Stimulated activated CD4-positive, alpha-beta T cell treated with anti-CD3 and anti-CD28 coated beads, TNF-alpha, amount 100 ng/mL, for 4 hours (primary cell): ENCODE results near the gene SND1.
A peak's percentile ranks its signal among the peaks of the same experiment; 100 is the strongest.

ENCODE experiments used
- DNase-seq, 3 experiments: peaks; one replicate each; pipeline ENCODE4 v3.0.0-alpha.2; 2020; ENCODE audit warnings: low read depth in 3 of 3

Gene SND1

DNA sequence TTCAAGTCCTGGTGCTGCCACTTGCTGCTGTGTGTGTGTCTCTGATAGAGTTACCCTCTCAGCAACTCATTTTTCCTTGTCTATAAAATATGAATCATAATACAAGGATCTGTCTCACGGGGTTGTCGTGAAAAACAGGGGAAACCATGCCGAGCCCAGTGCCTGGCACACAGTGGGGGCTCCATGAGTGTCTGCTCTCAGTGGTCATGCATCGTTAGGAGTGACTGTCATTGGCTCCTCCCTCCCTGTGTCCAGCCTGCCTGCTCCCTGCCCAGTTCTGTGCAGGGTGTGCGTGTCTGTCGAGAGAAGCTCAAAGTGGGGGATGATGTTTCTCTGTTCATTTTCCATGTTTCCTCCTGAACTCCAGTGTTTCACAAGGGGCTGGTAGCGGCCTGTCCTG, 462.8 kb downstream of the SND1 start:
- no peak for DNase-seq

DNA sequence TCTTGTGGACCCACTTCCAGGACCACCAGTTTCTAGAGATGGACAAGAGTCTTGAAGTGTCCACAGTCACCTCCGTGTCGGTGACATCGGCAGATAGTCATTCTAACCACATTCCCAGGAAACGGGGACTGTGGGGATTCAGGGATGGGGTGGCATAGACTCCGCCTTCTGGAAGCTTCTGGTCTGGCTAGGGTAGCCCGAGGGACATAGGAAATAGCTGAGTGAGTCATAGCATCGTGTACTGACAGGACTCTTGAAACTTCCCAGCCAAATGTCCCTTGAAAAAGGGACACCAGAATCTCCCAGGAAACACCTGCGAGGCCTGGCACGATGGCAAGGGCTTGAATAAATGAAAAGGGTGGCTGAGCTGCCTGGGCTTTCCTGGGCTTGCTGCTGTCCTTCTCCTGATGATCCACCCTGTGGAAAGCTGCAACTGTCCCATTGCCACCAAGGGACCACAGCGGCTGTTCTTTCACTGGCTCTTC, 463.4 kb downstream of the SND1 start:
- no peak for DNase-seq

DNA sequence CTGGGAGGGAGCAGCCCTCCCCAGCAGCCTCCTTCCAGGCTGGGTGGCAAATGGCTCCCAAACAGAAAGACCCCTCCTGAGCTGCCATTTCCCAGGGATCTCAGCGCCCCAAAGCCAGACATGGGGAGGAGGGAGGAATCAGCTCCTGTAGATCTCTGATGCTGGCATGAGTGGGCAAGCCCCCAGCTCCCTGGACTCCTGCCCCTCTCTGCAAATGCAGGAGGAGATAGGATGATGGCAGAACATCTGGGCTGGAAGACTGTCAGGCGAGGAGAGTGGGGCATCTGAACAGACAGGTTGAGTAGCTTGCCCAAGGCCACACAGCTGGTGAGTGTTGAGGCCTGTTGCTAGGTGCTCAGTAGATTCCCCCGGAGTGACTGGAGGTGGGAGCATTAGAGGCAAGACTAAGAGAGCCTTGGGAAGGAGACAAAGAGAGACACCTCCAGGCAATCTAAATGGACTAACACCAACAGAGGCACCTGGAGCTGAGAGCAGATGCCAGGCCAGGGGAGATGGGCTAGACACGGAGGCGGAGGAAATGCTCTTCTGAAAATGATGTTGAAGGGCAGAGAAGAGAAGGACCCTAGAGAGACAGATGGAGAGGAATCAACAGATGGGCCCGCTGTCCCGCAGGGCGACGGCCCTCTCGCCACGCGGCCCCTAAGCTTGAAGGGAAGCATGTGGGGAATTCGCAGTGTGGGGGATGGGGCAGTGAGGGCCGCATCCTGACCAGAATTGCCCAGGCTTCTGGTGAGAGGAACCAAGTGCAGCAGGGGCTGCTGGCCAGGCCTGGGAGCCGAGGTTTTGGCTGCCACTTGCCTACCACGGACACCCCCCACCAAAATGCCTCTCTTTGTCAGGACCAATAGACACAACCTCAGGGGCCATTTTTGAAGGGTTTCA, 464.1 kb downstream of the SND1 start:
- no peak for DNase-seq

DNA sequence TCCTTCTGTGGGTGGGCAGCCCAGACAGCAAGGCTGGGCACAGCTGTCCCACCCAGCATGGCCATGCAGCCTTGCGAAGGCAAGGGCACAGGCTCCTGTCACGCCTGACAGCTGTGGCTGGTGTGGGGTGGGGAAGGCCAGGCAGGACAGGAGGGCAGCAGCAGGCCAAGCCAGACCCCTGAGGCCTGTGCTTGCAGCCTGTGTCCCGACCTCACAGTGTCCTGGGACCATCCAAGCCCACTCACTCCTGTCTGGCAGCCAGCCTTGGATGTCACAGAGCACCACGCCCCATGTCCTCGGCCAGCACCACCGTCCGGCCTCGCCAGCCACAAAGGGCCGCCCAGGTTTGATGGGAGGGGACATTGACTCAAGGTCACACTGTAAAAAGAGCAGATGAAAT, 464.7 kb downstream of the SND1 start:
- no peak for DNase-seq

DNA sequence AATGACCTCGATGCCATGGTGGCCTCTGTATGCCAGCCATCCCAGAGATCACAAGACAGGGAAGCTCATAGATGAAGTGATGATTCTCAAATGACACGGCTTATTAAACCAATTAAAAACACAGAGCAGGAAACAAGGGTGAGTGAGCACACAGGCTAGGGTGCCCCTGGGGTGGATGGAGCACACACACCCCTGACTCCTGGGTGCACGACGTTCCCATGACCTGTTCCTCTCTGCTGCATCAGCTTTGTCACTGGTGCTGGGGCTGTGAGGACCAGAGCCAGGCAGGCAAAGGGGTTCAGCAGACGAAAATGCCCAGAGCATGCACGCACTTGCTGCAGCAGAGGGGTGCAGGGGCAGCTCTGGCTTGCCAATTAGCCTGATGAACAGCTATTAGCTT, 465.7 kb downstream of the SND1 start:
- DNase-seq, result no peak

DNA sequence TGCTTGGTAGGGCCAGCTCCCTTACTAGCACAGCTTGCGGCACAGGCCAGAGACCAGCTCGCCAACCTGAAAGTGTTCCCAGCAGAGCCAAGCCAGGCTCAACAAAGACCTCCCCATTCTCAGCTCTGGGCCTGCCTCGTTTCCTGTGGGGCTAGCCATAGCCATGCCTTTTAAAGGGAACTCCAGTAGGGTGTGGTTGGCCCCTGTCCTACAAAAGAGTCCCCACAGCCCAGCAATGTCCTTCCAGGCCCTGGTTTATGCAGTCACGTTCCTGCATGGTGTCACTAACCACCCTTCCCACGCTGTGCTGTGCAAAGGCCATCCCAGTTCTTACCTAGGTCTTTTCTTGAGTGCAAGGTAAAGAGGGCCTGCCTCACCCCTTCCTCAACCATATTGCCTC, 467.0 kb downstream of the SND1 start:
- no peak for DNase-seq

DNA sequence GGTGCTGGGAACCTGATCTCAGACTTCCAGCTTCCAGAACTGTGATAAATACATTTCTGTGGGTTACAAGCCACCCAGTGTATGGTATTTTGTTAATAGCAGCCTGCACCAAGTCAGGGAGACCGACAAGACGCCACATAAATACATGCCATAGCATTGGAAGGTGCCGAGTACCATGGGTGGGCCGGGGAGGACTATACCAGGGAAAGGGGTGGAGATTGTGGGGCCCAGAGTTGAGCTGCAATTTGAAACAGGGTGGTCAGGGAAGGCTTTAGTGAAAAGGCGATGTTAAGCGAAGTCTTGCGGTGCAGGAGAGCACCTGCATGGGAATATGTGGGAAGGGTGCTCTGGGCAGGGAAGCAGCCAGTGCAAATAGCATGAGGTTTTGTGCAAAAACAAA, 468.1 kb downstream of the SND1 start:
- DNase-seq, result no peak

DNA sequence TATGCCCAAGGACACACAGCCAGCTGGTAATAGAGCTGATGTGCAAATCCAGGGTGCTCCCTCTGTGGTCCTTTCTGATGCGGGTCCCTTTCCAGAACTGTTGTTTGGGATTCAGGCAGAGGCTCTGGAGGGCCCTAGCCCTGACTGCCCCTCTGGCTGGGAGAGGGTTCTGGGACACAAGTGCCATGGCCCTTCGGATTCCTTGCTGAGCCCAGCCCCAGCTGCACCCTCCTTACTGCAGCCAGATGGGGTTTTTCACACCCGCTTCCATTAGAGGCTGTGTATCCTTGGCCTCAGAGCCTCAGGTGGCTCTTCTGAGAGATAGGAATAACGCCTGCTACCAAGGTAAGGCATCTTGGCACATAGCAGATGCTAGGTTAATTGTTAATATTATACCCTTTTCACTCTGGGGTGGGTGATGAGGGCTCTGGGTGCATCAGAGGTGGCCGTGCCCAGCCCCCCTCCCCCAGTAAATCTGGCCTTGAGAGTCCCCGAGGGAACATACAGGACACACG, 469.0 kb downstream of the SND1 start:
- DNase-seq, result no peak

DNA sequence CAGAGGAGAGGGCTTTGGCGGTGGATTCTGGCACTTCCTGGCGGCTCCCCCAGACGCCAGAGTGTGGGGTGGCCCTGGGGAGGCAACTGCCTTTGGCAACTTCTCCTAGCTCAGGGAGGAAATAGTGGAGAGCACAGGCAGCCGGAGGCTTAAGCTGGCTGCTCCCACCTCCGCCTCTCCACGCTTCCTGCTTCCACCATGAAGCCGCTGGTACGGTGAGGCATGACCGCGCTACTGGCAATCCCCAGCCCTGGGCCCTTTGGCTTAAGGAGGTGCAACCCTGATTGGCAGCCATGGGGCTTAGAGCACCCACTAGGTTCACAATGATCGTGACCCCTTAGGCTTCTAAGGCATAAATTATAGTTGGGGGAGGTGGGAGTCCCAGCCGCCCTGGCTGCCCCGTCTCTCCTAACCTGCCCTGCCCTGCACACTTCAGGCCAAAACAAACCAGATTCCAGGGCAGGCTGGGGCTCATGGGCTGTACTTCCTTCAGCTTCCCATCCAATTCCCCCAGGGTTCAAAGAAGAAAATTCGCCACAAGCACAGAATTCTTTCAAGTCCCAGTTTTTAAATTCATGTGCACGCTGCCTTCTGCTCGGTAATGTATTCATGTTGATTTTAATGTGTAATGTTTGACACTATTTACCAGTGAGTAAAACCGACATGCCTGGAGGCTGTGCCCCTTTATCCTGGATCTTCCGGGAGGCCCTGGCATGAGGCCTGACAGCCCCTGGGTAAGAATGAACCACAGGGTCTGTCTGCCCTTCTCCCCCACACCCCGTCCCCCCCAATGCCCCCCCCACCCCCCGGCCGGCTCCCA, 469.9 kb downstream of the SND1 start:
- DNase-seq, result no peak

DNA sequence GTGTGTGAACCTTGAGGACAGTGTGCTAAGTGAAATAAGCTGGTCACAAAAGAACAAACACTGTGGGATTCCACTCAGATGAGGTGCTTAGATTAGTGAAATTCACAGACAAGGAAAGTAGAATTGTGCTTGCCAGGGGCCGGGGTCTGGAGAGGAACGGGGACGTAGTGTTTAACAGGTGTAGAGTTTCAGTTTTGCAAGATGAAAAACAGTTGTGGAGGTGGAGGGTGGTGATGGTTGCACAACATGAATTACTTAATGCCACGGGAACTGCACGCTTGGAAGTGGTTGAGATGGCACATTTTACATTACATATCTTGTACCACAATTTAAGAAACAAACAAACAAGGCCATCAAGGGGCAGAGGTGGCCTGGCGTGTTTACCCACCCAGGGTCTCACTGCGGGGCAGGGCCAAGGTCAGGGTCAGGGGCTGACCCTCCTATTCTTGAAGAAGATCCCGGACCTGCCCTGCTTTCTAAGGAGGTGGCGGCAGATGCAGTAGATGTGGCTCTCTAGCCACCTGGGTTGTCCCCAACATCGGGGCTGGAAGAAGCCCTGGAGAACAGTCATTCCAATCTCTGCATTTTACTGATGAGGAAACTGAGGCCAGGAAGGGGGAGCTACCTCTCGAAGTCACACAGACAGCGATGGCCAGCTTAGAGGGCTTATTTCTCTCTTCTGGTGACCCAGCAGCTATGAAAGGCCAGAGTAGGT, 470.7 kb downstream of the SND1 start:
- no peak for DNase-seq

DNA sequence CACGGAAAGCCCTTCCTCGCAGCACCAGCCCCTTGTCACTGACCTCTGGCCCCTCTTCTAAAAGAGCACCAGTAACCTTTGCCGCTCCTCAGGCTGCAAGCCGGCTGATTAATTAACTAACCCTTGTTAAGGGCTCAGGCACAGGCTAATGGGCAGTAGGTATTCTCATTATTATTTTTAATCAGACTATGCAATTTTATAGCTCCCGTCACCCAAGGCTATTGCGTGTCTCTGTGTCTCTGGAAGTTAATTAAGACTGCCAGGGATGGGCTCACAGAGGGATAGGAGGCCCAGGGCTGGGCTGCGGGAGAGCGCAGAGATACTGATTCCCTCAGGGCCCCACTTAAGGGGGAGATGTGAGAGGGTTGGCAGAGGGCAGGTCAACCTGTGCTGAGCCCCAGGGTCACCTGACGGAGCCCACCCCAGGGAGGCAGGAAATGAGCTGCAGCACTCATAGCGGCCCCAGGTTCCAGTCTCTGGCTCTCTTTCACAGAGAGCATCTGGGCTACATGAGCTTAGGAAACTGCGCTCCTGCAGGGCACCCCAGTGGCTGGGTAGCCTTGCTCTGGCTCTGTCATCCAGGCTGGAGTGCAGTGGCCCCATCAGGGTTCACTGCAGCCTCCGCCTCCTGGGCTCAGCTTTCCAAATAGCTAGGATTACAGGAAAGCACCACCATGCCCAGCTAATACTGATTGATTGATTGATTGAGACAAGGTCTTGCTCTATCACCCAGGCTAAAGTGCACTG, 471.5 kb downstream of the SND1 start:
- no peak for DNase-seq

DNA sequence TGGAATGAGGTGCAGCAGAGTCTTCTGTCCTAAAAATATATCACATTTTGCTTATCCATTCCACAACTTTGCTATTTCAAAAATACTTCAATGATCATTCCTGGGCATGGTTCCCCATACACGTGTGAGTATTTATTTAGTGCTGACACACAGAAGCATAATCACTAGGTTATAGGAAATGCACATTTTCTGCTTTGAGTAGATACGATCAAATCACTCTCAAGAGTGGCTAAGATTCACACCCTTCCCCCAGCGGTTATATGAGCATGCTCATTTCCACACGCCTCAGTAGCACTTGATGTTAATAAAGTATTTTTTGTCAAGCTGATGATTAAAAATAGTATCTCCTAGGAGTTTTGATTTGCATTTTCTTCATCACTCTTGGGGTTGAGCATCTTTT, 472.8 kb downstream of the SND1 start:
- no peak for DNase-seq

DNA sequence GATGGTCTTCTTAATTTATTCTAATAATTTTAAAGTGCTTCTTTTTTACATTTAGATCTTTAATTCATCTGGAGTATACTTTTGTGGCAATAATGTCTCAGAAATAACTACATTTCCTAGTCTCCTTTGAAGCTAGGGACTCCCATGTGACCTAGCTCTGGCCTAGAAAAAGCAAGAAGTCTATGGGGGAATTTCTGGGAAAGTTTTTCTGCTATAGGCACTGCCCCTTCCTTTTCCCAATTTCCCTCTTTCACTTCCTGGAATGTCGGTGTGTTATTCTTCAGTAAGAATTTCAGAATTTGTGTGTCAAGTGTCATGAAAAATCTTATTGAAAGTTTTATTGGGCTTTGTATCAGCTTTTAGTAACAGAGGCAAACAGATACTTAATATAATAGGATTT, 473.8 kb downstream of the SND1 start:
- DNase-seq, result no peak

DNA sequence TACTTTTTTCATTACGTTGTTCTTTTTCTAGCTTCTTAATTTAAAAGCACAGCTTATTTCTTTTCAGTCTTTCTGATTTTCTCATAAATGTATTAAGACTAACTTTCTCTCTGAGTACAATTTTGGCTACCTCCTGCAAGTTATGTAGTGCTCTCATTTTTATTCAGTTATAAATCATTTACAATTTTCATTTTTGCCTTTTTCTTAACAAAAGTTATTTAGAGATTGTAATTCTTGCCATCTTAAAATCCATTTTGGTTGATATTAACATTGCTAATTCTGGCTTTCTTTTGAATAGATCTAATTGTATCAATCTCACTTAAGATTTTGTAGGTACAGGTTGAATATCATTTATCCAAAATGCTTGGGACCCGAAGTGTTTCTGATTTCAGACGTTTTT, 476.4 kb downstream of the SND1 start:
- no peak for DNase-seq

DNA sequence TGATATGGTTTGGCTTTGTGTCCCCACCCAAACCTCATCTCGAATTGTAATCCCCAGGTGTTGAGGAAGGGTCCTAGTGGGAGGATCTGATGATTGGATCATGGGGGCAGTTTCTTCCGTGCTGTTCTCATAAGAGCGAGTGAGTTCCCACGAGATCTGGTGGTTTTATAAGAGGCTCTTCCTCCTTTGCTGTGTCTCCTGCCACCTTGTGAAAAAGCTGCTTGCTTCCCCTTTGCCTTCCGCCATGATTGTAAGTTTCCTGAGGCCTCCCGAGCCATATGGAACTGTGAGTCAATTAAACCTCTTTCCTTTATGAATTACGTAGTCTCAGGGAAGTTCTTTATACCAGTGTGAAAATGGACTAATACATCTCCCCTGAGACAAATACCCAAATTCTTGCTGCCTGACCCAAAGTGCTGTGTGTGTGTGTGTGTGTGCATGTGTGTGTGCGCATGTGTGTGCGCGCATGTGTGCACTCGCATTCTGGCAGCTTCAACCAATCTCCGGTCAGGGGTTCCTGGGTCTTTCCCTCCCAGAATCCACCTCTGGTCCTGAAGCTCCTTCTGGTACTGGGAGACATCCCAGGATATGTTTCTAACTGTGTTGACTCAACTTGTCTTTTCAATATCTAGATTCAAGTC, 477.4 kb downstream of the SND1 start:
- no peak for DNase-seq

DNA sequence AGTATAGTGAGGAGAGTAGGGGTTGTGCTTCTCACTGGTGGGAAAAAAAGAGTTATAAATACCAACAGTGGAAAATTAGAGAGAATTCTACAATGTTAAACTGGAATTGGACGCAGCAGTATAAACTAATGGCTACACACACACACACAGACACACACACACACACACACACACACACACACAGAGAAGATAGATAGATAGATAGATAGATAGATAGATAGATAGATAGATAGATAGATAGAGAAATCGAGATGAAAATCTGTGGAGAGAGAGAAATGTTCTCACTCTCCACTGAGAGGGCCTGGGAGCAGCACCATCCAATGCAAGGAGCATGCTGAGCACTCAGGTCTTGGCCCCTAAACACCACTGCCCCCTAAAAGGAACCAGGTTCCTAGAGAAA, 479.1 kb downstream of the SND1 start:
- no peak for DNase-seq

DNA sequence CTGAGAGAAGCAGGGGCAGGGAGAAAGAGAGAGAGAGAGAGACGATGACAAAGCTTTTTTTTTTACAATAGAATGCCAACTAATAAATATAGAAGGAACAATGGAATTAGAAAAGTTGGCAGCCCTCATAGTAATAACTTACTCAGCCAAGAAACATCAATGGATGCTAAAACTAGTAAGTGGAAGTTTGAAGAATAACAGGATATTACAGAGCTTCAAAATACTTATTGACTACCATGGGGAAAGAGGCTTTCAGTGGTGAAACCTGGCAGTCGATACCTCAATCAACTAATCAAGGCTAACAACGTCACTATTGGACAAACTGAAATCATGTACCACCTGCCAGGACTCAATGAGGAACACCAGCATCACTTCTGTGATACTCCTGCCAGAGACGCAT, 479.7 kb downstream of the SND1 start:
- DNase-seq, result no peak

DNA sequence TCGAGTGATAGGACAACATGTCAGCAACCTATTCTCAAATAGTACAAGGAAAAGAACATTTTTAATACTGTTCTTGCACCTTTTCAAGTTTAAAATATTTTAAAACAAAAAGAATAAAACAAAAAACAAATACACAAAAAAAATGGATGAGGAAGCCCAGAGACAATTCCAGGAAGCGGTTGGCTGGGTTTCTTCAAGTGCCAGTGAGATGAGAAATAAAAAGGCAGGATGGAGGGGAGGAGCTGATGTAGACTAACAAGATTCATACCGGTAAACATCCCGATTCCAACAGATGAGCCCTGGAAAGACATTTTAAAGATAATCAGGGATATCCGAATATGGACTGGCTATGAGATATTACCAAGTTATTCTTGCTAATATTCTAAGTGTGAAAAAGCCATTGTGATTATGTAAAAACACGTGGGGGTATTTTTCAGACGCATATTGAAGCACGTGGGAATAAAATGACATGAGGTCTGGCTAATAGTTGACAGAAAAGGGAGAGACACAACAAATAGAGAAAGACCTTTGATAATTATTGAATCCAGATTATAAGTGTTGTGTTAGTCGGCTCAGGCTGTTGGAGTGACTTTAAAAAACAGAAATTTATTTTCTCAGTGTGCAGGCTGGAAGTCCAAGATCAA, 480.6 kb downstream of the SND1 start:
- DNase-seq, result no peak

DNA sequence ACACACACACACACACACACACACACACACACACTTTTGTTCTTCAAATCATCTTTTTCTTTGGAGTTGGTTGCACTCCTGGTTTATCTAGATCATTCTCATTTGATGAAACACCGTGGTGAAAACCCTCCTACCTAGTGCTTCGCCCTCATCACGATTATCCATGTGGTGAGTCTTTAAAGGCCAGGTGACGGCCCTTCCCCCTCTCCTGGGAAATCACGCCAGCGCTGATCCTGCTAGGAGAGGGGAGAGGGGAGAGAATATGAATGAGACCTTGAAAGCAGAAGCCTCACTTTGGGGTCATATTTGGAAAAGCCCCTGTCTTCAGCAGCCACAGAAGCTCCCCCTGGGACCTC, 483.1 kb downstream of the SND1 start:
- DNase-seq, result no peak

DNA sequence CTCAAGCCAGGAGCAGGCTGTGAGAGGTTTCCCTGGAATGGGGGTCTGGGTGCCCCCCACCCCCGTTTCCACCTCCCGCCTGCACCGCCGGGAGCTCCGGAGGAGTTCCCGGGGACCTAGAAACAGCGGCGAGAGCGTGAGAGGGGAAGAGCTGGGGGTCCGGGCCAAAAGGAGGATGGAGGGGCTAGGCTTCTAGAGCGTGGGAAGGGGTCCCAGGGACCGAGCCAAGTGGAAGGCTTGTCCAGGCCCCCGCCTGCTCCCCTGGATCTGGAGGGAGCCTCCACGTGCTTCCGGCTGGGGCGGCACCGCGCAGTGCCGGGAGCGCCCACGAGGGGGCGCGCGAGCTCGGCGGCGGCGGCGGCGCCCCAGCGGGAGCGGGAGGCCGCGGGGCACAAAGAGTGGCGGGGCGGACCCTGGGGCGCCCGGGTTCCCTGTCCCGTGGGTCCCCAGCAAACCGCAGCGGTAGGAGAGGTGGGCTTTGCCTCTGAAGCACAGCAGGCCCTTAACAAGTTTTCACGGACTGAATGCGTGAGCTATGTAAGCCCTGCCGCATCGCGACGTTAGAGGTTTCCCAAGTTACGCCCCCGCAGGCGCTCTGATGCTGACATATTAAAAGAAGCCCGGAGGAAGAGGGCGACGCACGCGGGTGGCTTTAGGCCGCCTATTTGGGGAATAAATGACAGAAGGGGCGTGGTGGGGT, 483.7 kb downstream of the SND1 start:
- peak; percentile 45 to 50 (median 48) for DNase-seq
